Spleen (tissue), 11 donors: ENCODE measurements around the gene TTC23. TPM values are rescaled to one million over a fixed set of nuclear protein-coding genes. Genes with fewer than 3 reads are reported as not detected.
A peak's percentile ranks its signal among the peaks of the same experiment; 100 is the strongest.

Experiments used
- DNase-seq: peaks from one replicate; pipeline ENCODE4 v3.0.0-alpha.2; 2020
- H3K27ac ChIP-seq, 8 donors: fragments of 200-600 bp; sonication (generic) in 7 of 8; 1 replicate in 4 of 8; 2 replicates in 4 of 8; pipeline versions ENCODE4 v1.5.0 to v1.8.0; 2016 to 2021; ENCODE audit warnings: inconsistent platforms in 4 of 8, mild to moderate bottlenecking in 4 of 8, moderate library complexity in 1 of 8
- H3K27me3 ChIP-seq, 7 donors: fragments of 200-600 bp; sonication (generic) in 6 of 7; replicated peaks in 1 of 7; 1 replicate in 4 of 7; 2 replicates in 3 of 7; pipeline versions ENCODE4 v1.5.0 to v1.8.0; 2016 to 2021; ENCODE audit warnings: inconsistent platforms in 3 of 7, mild to moderate bottlenecking in 1 of 7
- H3K36me3 ChIP-seq, 6 donors: fragments of 200-600 bp; sonication (generic) in 5 of 6; 1 replicate in 4 of 6; 2 replicates in 2 of 6; pipeline versions ENCODE4 v1.5.0 to v1.8.0; 2016 to 2021; ENCODE audit warnings: inconsistent platforms in 2 of 6
- H3K4me1 ChIP-seq, 6 donors: fragments of 200-600 bp; sonication (generic) in 5 of 6; 1 replicate in 3 of 6; 2 replicates in 3 of 6; pipeline versions ENCODE4 v1.5.0 to v1.8.0; 2016 to 2021; ENCODE audit warnings: inconsistent platforms in 3 of 6
- H3K4me3 ChIP-seq, 8 donors: fragments of 200-600 bp; sonication (generic) in 7 of 8; 1 replicate in 4 of 8; 2 replicates in 4 of 8; pipeline versions ENCODE4 v1.5.0 to v1.8.0; 2016 to 2021; ENCODE audit warnings: inconsistent platforms in 4 of 8, mild to moderate bottlenecking in 4 of 8, moderate library complexity in 2 of 8
- H3K9me3 ChIP-seq, 8 donors: fragments of 200-600 bp; sonication (generic) in 7 of 8; 1 replicate in 4 of 8; 2 replicates in 4 of 8; pipeline versions ENCODE4 v1.5.0 to v1.8.0; 2016 to 2021; ENCODE audit warnings: inconsistent platforms in 4 of 8
- CTCF ChIP-seq, 11 experiments: fragments of 200-600 bp in 7 of 11; fragments of 450-650 bp in 4 of 11; sonication (generic) in 4 of 11; IDR thresholded peaks in 8 of 11; conservative IDR thresholded peaks in 3 of 11; 1 replicate in 7 of 11; 2 replicates in 4 of 11; pipeline versions ENCODE4 v1.4.0 to v1.8.0; 2016 to 2021; ENCODE audit warnings: antibody characterized with exemption in 11 of 11, inconsistent platforms in 4 of 11, mild to moderate bottlenecking in 1 of 11
- POLR2A ChIP-seq, 3 donors: fragments of 450-650 bp; IDR thresholded peaks; one replicate each; pipeline ENCODE4 v1.5.1; 2017; ENCODE audit warnings: antibody characterized with exemption in 3 of 3, mild to moderate bottlenecking in 1 of 3
- POLR2AphosphoS5 ChIP-seq, 3 donors: sonication (generic); formaldehyde crosslinking; IDR thresholded peaks; one replicate each; pipeline ENCODE4 v1.5.1; 2017; ENCODE audit warnings: antibody characterized with exemption in 3 of 3
- WGBS, 5 donors: extraction: QIAGEN DNeasy Blood & Tissue Kit in 3 of 5; methylation state at CpG; one replicate each; pipeline versions ENCODE4 v1.1.5 to v1.1.7; 2013 to 2018; 5-methylcytosine and 5-hydroxymethylcytosine counted together
- intact Hi-C: fragments of 100-400 bp; cut with DNase I; formaldehyde crosslinking; loops from one replicate; pipeline ENCODE4 v1.15.0; 2023; ENCODE audit warnings: low total_unique reads
- polyA plus RNA-seq, 3 donors: library from polyadenylated mRNA; stranded (reverse); fragments of 200-250 nt; gene quantifications; one replicate each; pipeline ENCODE4 v1.2.1, GENCODE V29; 2013
- total RNA-seq, 7 donors: library from RNA; depleted of rRNA in 3 of 7; stranded (reverse); fragments of >200 nt in 3 of 7; fragmentation: NEBNext Ultra II Directional in 4 of 7; extraction: Animal tissue kit (Norgen Biotek cat#: 25700) in 4 of 7; gene quantifications; one replicate each; pipeline versions ENCODE4 v1.1.0 to v1.2.1, GENCODE V29; 2016 to 2021
- donor health status: healthy with polysubstance abuse.
- donor health status: DM: no; HTN: no; CAD: no; lungs with moderate emphysema.
- donor health status: DM: no; HTN: no; CAD: no.
- donor health status: Bipolar disorder and iron deficiency.
- donor health status: healthy.
- donor health status: DM: no; HTN: no; CAD: no.
- donor health status: DM: yes; HTN: yes; CAD: no.

TTC23 gene
- total and polyA plus RNA-seq, 10 donors, result 3.6 to 17.0 (median 12.0) TPM

GRCh38 chr15:99169769-99170311 is 79.5 kb downstream of the TTC23 start:
- WGBS, 5 donors, result 79 to 90% (median 86%) methylated on average over 10 of the region's 10 CpGs
- TF ChIP-seq CTCF (IDR thresholded peaks at IDR 0.05 in 8 of 11, conservative IDR thresholded peaks at IDR 0.05 in 3 of 11) (no peak), POLR2A (IDR thresholded peaks at IDR 0.05) (no peak), POLR2AphosphoS5 (IDR thresholded peaks at IDR 0.05) (no peak)
- H3K4me3 ChIP-seq, result no peak overlapping the region
- H3K9me3 ChIP-seq, result no peaks in the 10 kb centered on the region
- H3K27me3 ChIP-seq, result no peaks in the 10 kb centered on the region
- H3K36me3 ChIP-seq, result peaks cover 0 to 44% (median 0%) of the 10 kb centered on the region in 6 donors
- no peak for DNase-seq
- peak overlapping the region in 1 of 8 donors; percentile 40 for H3K27ac ChIP-seq
- peaks cover 0 to 14% (median 0%) of the 10 kb centered on the region in 6 donors for H3K4me1 ChIP-seq
- intact Hi-C loops, result no loop called here

- peaks cover 0 to 35% (median 0%) of the 10 kb centered on the region in 6 donors for H3K36me3 ChIP-seq
- no peak for DNase-seq
- peaks cover 0 to 14% (median 0%) of the 10 kb centered on the region in 6 donors for H3K4me1 ChIP-seq
- H3K4me3 ChIP-seq, result no peak overlapping the region
- H3K27me3 ChIP-seq, result no peaks in the 10 kb centered on the region
- TF ChIP-seq CTCF (IDR thresholded peaks at IDR 0.05 in 8 of 11, conservative IDR thresholded peaks at IDR 0.05 in 3 of 11) (no peak), POLR2A (IDR thresholded peaks at IDR 0.05) (no peak), POLR2AphosphoS5 (IDR thresholded peaks at IDR 0.05) (no peak)
- H3K9me3 ChIP-seq, result no peaks in the 10 kb centered on the region
- intact Hi-C loops, result no loop called here
- H3K27ac ChIP-seq, result peak overlapping the region in 1 of 8 donors; percentile 40
- WGBS, 5 donors, result 92 to 98% (median 95%) methylated on average over 4 to 5 of the region's 5 CpGs
Observed at GRCh38 chr15:99168601-99169580, 80.5 kb downstream of the TTC23 start.

GRCh38 chr15:99167640-99168039 is 81.7 kb downstream of the TTC23 start:
- no peak for DNase-seq
- Histone ChIP-seq H3K4me3 (no peak overlapping the region), H3K36me3 (peaks cover 0 to 35% (median 0%) of the 10 kb centered on the region in 6 donors), H3K27ac (no peak overlapping the region), H3K4me1 (peaks cover 0 to 14% (median 0%) of the 10 kb centered on the region in 6 donors), H3K27me3 (no peaks in the 10 kb centered on the region), H3K9me3 (no peaks in the 10 kb centered on the region)
- intact Hi-C loops, result no loop called here
- no peak for TF ChIP-seq CTCF (IDR thresholded peaks at IDR 0.05 in 8 of 11, conservative IDR thresholded peaks at IDR 0.05 in 3 of 11)
- no peak for TF ChIP-seq POLR2A (IDR thresholded peaks at IDR 0.05)
- no peak for TF ChIP-seq POLR2AphosphoS5 (IDR thresholded peaks at IDR 0.05)
- WGBS, 5 donors, result 66 to 79% (median 76%) methylated on average over 6 of the region's 6 CpGs

- intact Hi-C loops, result no loop called here
- no peak overlapping the region for H3K27ac ChIP-seq
Observed at GRCh38 chr15:99167201-99167600, 82.2 kb downstream of the TTC23 start.

More at GRCh38 chr15:99167201-99167600, 82.2 kb downstream of the TTC23 start:
- TF ChIP-seq POLR2A (IDR thresholded peaks at IDR 0.05), result no peak
- no peak for TF ChIP-seq CTCF (IDR thresholded peaks at IDR 0.05 in 8 of 11, conservative IDR thresholded peaks at IDR 0.05 in 3 of 11)
- no peak for TF ChIP-seq POLR2AphosphoS5 (IDR thresholded peaks at IDR 0.05)
- Histone ChIP-seq H3K9me3 (no peaks in the 10 kb centered on the region), H3K36me3 (peaks cover 0 to 35% (median 0%) of the 10 kb centered on the region in 6 donors), H3K4me3 (no peak overlapping the region), H3K27me3 (no peaks in the 10 kb centered on the region), H3K4me1 (peaks cover 0 to 14% (median 0%) of the 10 kb centered on the region in 6 donors)
- 62 to 88% (median 82%) methylated on average over 4 to 5 of the region's 5 CpGs for WGBS, 5 donors
- DNase-seq, result no peak
